Gastrocnemius medialis (tissue), 4 donors: ENCODE results near the gene PPM1G. TPM values are rescaled to one million over a fixed set of nuclear protein-coding genes. Genes with fewer than 3 reads are reported as not detected.

Experiments used
- ATAC-seq, 2 donors: fragments of 150-250 bp; one replicate each; pipeline ENCODE4 v1.9.1; 2016
- DNase-seq, 2 donors: peaks; one replicate each; pipeline ENCODE4 v3.0.0-alpha.2; 2019
- H3K27ac ChIP-seq, 4 donors: fragments of 200-600 bp; sonication (generic); 1 replicate in 1 of 4; 2 replicates in 3 of 4; pipeline ENCODE4 v1.5.1; 2016 to 2018; ENCODE audit warnings: mild to moderate bottlenecking in 2 of 4, moderate library complexity in 1 of 4
- H3K27me3 ChIP-seq, 3 donors: fragments of 200-600 bp; sonication (generic) in 2 of 3; 1 replicate in 1 of 3; 2 replicates in 2 of 3; pipeline versions ENCODE4 v1.5.1 to v1.6.0; 2016 to 2019; ENCODE audit warnings: mild to moderate bottlenecking in 1 of 3, moderate library complexity in 1 of 3
- H3K36me3 ChIP-seq, 2 donors: fragments of 200-600 bp; sonication (generic) in 1 of 2; one replicate each; pipeline ENCODE4 v1.5.1; 2017 to 2018
- H3K4me1 ChIP-seq, 2 donors: fragments of 200-600 bp; sonication (generic) in 1 of 2; one replicate each; pipeline ENCODE4 v1.5.1; 2016 to 2017; ENCODE audit warnings: mild to moderate bottlenecking in 2 of 2
- H3K4me3 ChIP-seq, 4 donors: fragments of 200-600 bp; sonication (generic) in 3 of 4; 1 replicate in 1 of 4; 2 replicates in 3 of 4; pipeline ENCODE4 v1.5.1; 2016 to 2019; ENCODE audit warnings: mild to moderate bottlenecking in 2 of 4
- H3K9me3 ChIP-seq, 3 donors: fragments of 200-600 bp; sonication (generic) in 2 of 3; 1 replicate in 1 of 3; 2 replicates in 2 of 3; pipeline ENCODE4 v1.5.1; 2016 to 2019
- CTCF ChIP-seq, 5 experiments: fragments of 450-650 bp in 3 of 5; fragments of 200-600 bp in 2 of 5; sonication (generic) in 2 of 5; IDR thresholded peaks in 4 of 5; conservative IDR thresholded peaks in 1 of 5; 1 replicate in 4 of 5; 2 replicates in 1 of 5; pipeline ENCODE4 v1.5.1; 2016 to 2019; ENCODE audit warnings: antibody characterized with exemption in 5 of 5, mild to moderate bottlenecking in 3 of 5, moderate library complexity in 3 of 5
- POLR2A ChIP-seq, 2 donors: fragments of 450-650 bp; IDR thresholded peaks; one replicate each; pipeline ENCODE4 v1.6.1; 2017; ENCODE audit warnings: antibody characterized with exemption in 2 of 2, mild to moderate bottlenecking in 2 of 2, moderate library complexity in 2 of 2
- in situ Hi-C, 4 donors: fragments of 200-750 bp; cut with MboI; loops; one replicate each; pipeline versions ENCODE4 v1.15.0 to v1.8.0; 2017; ENCODE audit warnings: low sequenced_read_pairs in 4 of 4
- intact Hi-C: fragments of 100-400 bp; cut with DNase I; formaldehyde crosslinking; loops from one replicate; pipeline ENCODE4 v1.15.1; 2023; ENCODE audit warnings: low total_unique reads
- total RNA-seq, 4 donors: library from RNA; depleted of rRNA; stranded (reverse); fragments of >200 nt; gene quantifications; one replicate each; pipeline versions ENCODE4 v1.1.0 to v1.2.3, GENCODE V29; 2016

PPM1G gene
- total RNA-seq, 4 donors from 2014 or later = 47.2 to 111 (median 92.2) TPM

- Histone ChIP-seq H3K4me1 (no peaks in the 10 kb centered on the region), H3K27ac (no peak overlapping the region), H3K36me3 (no peaks in the 10 kb centered on the region), H3K9me3 (no peaks in the 10 kb centered on the region), H3K27me3 (no peaks in the 10 kb centered on the region), H3K4me3 (no peak overlapping the region)
- DNase-seq (no peak), ATAC-seq (no peak)
- intact Hi-C loops = no loop called here
- in situ Hi-C loops = no loop called here
- TF ChIP-seq POLR2A (IDR thresholded peaks at IDR 0.05) (no peak), CTCF (IDR thresholded peaks at IDR 0.05 in 4 of 5, conservative IDR thresholded peaks at IDR 0.05 in 1 of 5) (no peak)
These were observed 11.6 kb upstream of the PPM1G start for GRCh38 chr2:27420996-27421395.

DNA sequence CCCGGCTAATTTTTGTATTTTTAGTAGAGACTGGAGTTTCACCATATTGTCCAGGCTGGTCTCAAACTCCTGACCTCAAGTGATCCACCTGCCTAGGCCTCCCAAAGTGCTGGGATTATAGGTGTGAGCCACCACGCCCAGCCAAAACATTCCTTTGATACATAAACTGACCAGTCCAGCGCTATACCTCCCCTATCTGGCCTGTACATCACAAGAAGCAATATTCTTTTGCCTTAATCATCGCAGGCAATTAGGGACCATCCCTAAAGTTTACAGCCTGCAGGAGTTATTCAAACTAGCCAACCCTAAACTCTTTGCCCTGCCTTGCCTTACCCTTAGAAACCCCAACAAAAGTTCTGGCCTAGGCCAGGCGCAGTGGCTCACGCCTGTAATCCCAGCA, 6.8 kb upstream of the PPM1G start:
- Histone ChIP-seq H3K36me3 (no peaks in the 10 kb centered on the region), H3K4me3 (no peak overlapping the region), H3K9me3 (no peaks in the 10 kb centered on the region), H3K27me3 (no peaks in the 10 kb centered on the region), H3K27ac (no peak overlapping the region), H3K4me1 (no peaks in the 10 kb centered on the region)
- intact Hi-C loops = no loop called here
- DNase-seq (no peak), ATAC-seq (no peak)
- TF ChIP-seq CTCF (IDR thresholded peaks at IDR 0.05 in 4 of 5, conservative IDR thresholded peaks at IDR 0.05 in 1 of 5) = no peak
- no peak for TF ChIP-seq POLR2A (IDR thresholded peaks at IDR 0.05)
- in situ Hi-C loops = no loop called here

GRCh38 chr2:27412419-27413152, 3.2 kb upstream of the PPM1G start:
- Histone ChIP-seq H3K27ac (no peak overlapping the region), H3K4me1 (peaks cover 12 to 19% of the 10 kb centered on the region in 2 donors), H3K36me3 (no peaks in the 10 kb centered on the region), H3K9me3 (no peaks in the 10 kb centered on the region), H3K27me3 (no peaks in the 10 kb centered on the region), H3K4me3 (no peak overlapping the region)
- intact Hi-C loops (no loop called here), in situ Hi-C loops (no loop called here)
- ATAC-seq (no peak), DNase-seq (no peak)
- no peak for TF ChIP-seq POLR2A (IDR thresholded peaks at IDR 0.05)
- no peak for TF ChIP-seq CTCF (IDR thresholded peaks at IDR 0.05 in 4 of 5, conservative IDR thresholded peaks at IDR 0.05 in 1 of 5)

- TF ChIP-seq CTCF (IDR thresholded peaks at IDR 0.05 in 4 of 5, conservative IDR thresholded peaks at IDR 0.05 in 1 of 5) (peak in 1 of 5 experiments; percentile 24), POLR2A (IDR thresholded peaks at IDR 0.05) (no peak)
- no peak for DNase-seq
- Histone ChIP-seq H3K27ac (peak overlapping the region; percentile 89 to 97 (median 94)), H3K36me3 (no peaks in the 10 kb centered on the region), H3K9me3 (no peaks in the 10 kb centered on the region), H3K4me3 (peak overlapping the region; percentile 74 to 98 (median 96)), H3K27me3 (no peaks in the 10 kb centered on the region), H3K4me1 (peaks cover 15 to 24% of the 10 kb centered on the region in 2 donors)
- in situ Hi-C loops (no loop called here), intact Hi-C loops (loop anchor here (1.0 to 2.0 kb wide), 5 partner anchors 20 to 221 kb away; partner anchors contain the start of genes CCDC121, GPN1, GTF3C2 and IFT172)
- ATAC-seq = peak; percentile 37 to 54
These were observed 630 bp downstream of the PPM1G start for GRCh38 chr2:27408601-27409320.
